ENCODE measurements around the gene TULP3.

TULP3 gene

GRCh38 chr12:2933586-2933985 lies 42.9 kb downstream of the TULP3 start:
- DNase-seq, result no peak

GRCh38 chr12:2934371-2934770 lies 43.7 kb downstream of the TULP3 start:
- no peak for DNase-seq

- no peak for DNase-seq
These were observed 45.6 kb downstream of the TULP3 start for GRCh38 chr12:2936301-2936700.

GRCh38 chr12:2937500-2937899 lies 46.8 kb downstream of the TULP3 start:
- no peak for DNase-seq

- DNase-seq, result no peak
These were observed 48.5 kb downstream of the TULP3 start for GRCh38 chr12:2939191-2939590.

- DNase-seq, result no peak
These were observed 49.9 kb downstream of the TULP3 start for GRCh38 chr12:2940564-2940963.

- no peak for DNase-seq
These were observed 50.8 kb downstream of the TULP3 start for GRCh38 chr12:2941524-2941923.

GRCh38 chr12:2944401-2945047 lies 53.8 kb downstream of the TULP3 start:
- DNase-seq, result no peak

- no peak for DNase-seq
These were observed 58.7 kb downstream of the TULP3 start for GRCh38 chr12:2949411-2949810.

- no peak for DNase-seq
These were observed 65.2 kb downstream of the TULP3 start for GRCh38 chr12:2955888-2956287.

GRCh38 chr12:2957816-2958431 lies 67.2 kb downstream of the TULP3 start:
- no peak for DNase-seq

- peak; percentile 33 for DNase-seq
These were observed 67.9 kb downstream of the TULP3 start for GRCh38 chr12:2958432-2959191.

- DNase-seq, result no peak
These were observed 68.5 kb downstream of the TULP3 start, which contains the start of gene TEAD4 for GRCh38 chr12:2959192-2959504. Gene TEAD4, plus strand, starts transcription at chr12:2959397.

GRCh38 chr12:2959505-2960389 lies 69.1 kb downstream of the TULP3 start:
- DNase-seq, result no peak

- DNase-seq, result no peak
These were observed 69.8 kb downstream of the TULP3 start for GRCh38 chr12:2960390-2960956.

- DNase-seq, result no peak
These were observed 70.4 kb downstream of the TULP3 start for GRCh38 chr12:2960996-2961616.

GRCh38 chr12:2961705-2962104 lies 71.0 kb downstream of the TULP3 start:
- DNase-seq, result no peak

GRCh38 chr12:2963154-2963759 lies 72.6 kb downstream of the TULP3 start:
- no peak for DNase-seq

- no peak for DNase-seq
These were observed 73.1 kb downstream of the TULP3 start for GRCh38 chr12:2963760-2964292.

GRCh38 chr12:2967651-2968050 lies 77.0 kb downstream of the TULP3 start:
- no peak for DNase-seq

GRCh38 chr12:2970744-2971143 lies 80.1 kb downstream of the TULP3 start:
- DNase-seq, result no peak

- no peak for DNase-seq
These were observed 82.9 kb downstream of the TULP3 start for GRCh38 chr12:2973566-2973965.
